SH-SY5Y (cell line): ENCODE measurements around the gene MON1B.

Experiments used
- GATA2 ChIP-seq: IDR thresholded peaks from 2 replicates; pipeline ENCODE4 v1.6.1; 2011; ENCODE audit warnings: mild to moderate bottlenecking, low read depth, low read length
- GATA3 ChIP-seq: IDR thresholded peaks from 2 replicates; pipeline ENCODE4 v1.6.1; 2011; ENCODE audit warnings: low read depth, mild to moderate bottlenecking, low read length, moderate library complexity

GRCh38 chr16:77231047-77231446, 40.1 kb downstream of the MON1B start:
- TF ChIP-seq GATA2 (no peak), GATA3 (no peak)
